GM12801 (cell line): ENCODE results near the gene AFF3.

ENCODE experiments used
- CTCF ChIP-seq: IDR thresholded peaks from one replicate; pipeline ENCODE4 v1.5.1; 2011; ENCODE audit warnings: control low read depth; ENCODE audit not compliant: insufficient read length; ENCODE audit errors: extremely low read depth

AFF3 gene

GRCh38 chr2:99562516-99562915 is 579.9 kb downstream of the AFF3 start:
- TF ChIP-seq CTCF = no peak

GRCh38 chr2:99561804-99562203 is 580.6 kb downstream of the AFF3 start:
- no peak for TF ChIP-seq CTCF

- no peak for TF ChIP-seq CTCF
These were observed 583.2 kb downstream of the AFF3 start for GRCh38 chr2:99559075-99559662.

GRCh38 chr2:99555404-99555803 is 587.0 kb downstream of the AFF3 start:
- TF ChIP-seq CTCF = no peak

- TF ChIP-seq CTCF = no peak
These were observed 587.5 kb downstream of the AFF3 start for GRCh38 chr2:99554871-99555270.

GRCh38 chr2:99554238-99554637 is 588.2 kb downstream of the AFF3 start:
- TF ChIP-seq CTCF = no peak

- no peak for TF ChIP-seq CTCF
These were observed 589.9 kb downstream of the AFF3 start for GRCh38 chr2:99552529-99552928.

GRCh38 chr2:99550368-99550767 is 592.0 kb downstream of the AFF3 start:
- TF ChIP-seq CTCF = no peak
